Bronchus fibroblast of lung (primary cell): ENCODE measurements around the gene CNOT8. TPM values are rescaled to one million over a fixed set of nuclear protein-coding genes. Genes with fewer than 3 reads are reported as not detected.

Experiments
- total RNA-seq: library from RNA; depleted of rRNA; stranded (reverse); fragments of >200 nt; gene quantifications from 2 replicates; pipeline ENCODE4 v1.2.3, GENCODE V29; 2015

CNOT8 gene
- total RNA-seq, result 41.9 and 56.5 TPM in 2 replicates

DNA sequence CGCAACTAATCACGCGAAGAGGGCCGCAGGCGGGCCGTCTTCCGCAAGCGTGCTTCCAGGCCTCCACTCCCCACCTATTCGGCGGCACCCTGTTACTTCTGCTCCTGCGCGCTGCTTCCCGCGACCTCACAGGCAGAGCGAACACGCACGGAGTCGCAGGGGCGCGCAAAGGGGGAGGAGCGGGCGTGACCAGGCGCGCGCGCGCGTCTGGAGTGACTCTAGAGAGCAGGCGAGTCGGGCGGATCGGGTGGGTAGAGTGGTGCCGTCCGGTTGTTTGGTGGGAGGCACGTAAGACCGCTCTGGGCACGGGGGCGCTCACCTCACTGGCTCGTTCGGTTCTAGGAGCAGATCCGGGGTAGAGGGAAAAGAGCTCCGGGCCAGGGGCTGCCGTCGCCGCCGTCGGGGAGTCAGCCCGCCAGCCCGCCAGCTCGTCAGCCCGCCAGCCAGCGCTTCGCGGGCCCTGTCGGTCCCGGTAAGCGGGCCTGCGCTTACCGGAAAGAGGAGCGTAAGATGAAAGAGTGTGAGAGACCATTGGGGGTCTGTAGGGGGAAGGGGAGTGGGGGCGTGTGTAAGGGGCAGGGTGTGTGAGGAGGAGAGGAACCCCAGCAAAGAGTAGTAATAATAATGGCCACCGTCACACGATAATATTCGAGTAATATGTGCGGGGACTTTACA lies at the start of gene CNOT8:
TSS of gene CNOT8 (plus strand) at position 331 of the 675 bp plus-strand sequence. CDS start 4,652 bp downstream, outside the sequence.

GRCh38 chr5:154850255-154851062 lies 8.0 kb upstream of the CNOT8 start, which contains the start of gene FAXDC2:
TSS of gene FAXDC2 (minus strand) at chr5:154850603. CDS start at chr5:154838178, 12,425 bp downstream.

Other genes with a start within 250 kb of the CNOT8 start
- 64.7 and 67.8 TPM in 2 replicates for gene LARP1, start 103.2 kb upstream of the CNOT8 start, total RNA-seq
- 3.1 and 4.7 TPM in 2 replicates for gene FAXDC2, start 8.0 kb upstream of the CNOT8 start, total RNA-seq
- gene GEMIN5, start 79.6 kb downstream of the CNOT8 start, total RNA-seq, result 15.5 and 16.1 TPM in 2 replicates
- 21.2 and 21.9 TPM in 2 replicates for gene MRPL22, start 82.4 kb downstream of the CNOT8 start, total RNA-seq
- not detected in 2 replicates for gene KIF4B, start 155.1 kb downstream of the CNOT8 start, total RNA-seq